Activated CD8-positive, alpha-beta memory T cell treated with anti-CD3 and anti-CD28 coated beads for 36 hours (primary cell): ENCODE data around the gene ZMYM3. TPM values are rescaled to one million over a fixed set of nuclear protein-coding genes. Genes with fewer than 3 reads are reported as not detected.

Experiments used
- CTCF ChIA-PET: fragments of 350-600 bp; sonication (Branson Sonifier 250); formaldehyde crosslinking; loops from one replicate; lab custom pipeline; 2021; ENCODE audit warnings: antibody characterized with exemption; lab: Charles Lee
- POLR2A ChIA-PET: fragments of 350-600 bp; sonication (Branson Sonifier 250); formaldehyde crosslinking; loops from one replicate; lab custom pipeline; 2021; ENCODE audit warnings: antibody characterized with exemption; lab: Charles Lee
- total RNA-seq, 2 experiments: library from RNA; stranded (reverse); gene quantifications; one replicate each; pipeline ENCODE4 v1.2.3, GENCODE V29; 2021

ZMYM3 gene
- total RNA-seq, 2 experiments from 2014 or later, result 17.0 to 18.8 TPM

DNA sequence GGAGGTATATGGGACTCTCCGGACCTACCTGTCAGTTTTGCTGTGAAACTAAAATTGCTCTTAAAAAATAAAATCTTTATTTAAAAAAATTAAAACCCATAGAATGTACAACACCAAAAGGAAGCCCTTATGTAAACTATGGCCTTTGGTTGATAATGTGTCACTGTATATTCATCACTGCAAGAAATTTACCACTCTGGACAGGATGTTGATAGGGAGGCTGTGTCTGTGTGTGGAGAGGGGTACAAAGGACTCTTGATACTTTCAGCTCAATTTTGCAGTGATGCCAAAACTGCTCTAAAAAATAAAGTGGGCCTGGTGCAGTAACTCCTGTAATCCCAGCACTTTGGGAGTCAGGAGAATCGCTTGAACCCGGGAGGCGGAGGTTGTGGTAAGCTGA, 2.9 kb upstream of the ZMYM3 start:
- POLR2A ChIA-PET, result no interaction called here
- CTCF ChIA-PET, result no interaction called here

DNA sequence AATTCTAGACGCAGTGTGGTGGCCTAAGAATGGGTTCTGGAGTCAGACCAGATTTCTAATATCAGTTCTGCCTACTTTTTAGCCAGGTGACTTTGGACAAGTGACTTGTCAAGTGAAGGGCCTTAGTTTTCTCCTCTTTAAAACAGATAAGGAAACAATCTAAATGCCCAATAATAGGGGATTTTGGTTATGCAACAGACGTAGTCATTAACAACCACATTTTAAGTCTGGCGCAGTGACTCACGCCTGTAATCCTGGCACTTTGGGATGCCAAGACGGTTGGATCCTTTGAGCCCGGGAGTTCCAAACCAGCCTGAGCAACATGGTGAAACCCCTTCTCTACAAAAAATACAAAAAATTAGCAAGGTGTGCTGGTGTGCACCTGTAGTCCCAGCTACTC, 2.1 kb upstream of the ZMYM3 start:
- ChIA-PET CTCF (no interaction called here), POLR2A (no interaction called here)

DNA sequence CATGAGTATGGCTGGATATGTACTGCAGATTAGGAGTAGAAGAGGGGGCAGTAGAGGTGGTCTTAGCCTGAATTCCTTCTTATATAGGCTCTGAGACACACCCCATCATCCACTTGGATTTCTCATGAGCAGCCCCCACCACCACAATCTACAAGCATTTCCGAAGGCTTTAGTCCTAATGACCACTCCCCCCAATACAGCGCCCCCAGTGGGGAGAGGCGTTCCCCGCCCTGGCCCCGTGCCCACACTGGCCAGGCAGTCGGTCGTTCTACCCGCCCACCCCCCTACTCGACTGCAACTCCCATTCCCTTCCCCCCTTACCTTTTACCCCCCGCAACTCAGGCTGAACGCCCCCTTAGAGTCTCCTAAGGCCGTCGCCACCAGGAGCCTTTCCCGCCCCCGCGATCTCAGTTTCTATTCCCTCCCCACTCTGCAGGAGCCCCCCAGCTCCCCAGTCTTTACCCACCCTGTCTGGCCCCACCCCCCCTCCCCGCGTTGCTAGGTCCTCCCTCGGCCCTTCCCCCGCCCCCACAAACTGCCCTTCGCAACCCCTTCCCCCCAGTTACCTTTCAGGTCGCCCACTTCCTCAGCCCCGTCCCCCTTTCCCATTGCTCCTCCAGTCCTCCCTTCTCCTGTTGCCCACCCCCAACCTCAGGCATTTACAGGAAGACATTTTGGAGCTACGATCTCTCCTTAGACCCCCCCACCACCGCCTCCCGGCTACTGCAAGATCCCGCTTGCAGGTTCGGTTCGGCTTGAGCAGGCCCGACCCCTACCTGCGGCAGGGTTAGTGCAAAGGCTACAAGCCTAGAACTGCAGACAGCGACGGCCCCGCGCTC, 468 bp downstream of the ZMYM3 start:
- CTCF ChIA-PET, result interaction anchor here (0.7 kb wide), 1 partner anchor 112 kb away, joined by 3 read pairs; the partner anchor contains the start of gene TAF1
- POLR2A ChIA-PET, result interaction anchor here (0.6 to 1.7 kb wide), 2 partner anchors 10 to 30 kb away, joined by 3 to 14 read pairs; partner anchors contain the start of gene NONO

DNA sequence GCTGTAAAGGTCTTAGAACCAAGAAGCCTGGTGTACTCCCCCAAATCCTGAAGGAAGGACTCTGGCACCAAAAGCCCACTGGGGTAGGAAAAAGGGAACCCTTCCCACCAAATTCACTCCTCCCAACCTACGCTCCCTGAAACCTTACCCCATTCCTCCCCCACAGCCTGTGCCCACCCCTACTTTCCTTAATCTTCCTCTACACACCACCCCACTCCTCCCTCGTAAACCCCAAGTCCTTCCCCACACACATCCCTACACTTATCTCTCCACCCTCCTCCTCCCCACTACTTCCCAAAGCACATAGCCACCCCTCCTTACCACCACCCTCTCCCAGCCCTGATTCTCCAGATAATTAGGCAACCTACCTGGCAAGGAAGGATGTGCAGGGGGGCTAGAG, 1.7 kb downstream of the ZMYM3 start:
- CTCF ChIA-PET, result no interaction called here
- POLR2A ChIA-PET, result no interaction called here

DNA sequence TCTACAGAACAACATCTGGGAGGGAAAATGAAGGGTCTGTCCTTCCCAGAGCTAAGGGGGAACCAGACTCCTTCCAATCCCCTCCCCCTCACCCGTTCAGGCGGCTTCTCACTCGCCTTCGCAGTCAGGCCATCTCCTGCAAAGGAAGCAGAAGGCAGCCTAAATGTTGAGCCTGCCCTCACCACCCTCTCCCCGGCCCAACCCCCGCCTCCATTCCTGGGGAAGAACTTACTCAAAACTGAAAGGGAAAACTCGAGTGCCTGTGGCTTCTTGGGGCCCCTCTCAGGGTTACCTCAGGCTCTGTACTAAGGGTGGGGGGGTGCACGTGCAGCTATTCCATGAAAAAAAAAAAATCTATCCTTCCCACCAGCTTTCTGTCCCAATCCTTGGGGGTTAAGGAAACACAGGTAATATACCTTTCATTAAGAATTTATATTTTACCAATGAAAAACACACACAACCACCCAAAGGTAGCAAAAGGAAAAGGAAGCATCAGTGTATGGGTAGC, 2.4 kb downstream of the ZMYM3 start:
- POLR2A ChIA-PET, result interaction anchor here (0.7 kb wide), 1 partner anchor 281 kb away, joined by 3 read pairs; no protein-coding TSS in a partner anchor

DNA sequence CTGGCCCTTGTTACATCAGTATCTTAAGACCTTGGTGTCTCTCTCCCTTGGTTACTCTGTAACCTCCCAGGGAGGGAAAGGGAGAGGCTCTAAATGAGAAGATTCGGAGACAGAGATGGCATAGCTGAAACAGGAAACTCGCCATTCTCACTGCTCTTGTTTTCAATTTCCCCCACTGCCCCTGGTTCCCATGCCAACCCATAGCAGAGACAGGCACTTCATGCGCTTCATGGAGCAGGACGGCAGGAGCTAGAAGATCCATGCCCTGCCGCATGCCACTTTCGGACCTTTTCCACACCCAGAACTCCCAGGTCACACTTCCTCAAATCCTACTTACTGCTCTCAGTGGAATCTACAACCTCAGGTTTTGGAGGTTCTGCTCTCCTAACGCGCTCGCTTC, 3.1 kb downstream of the ZMYM3 start:
- CTCF ChIA-PET, result interaction anchor here (0.6 kb wide), 1 partner anchor 39 kb away, joined by 3 read pairs; no protein-coding TSS in a partner anchor
- POLR2A ChIA-PET, result no interaction called here

More for the DNA sequence above, 2.4 kb downstream of the ZMYM3 start:
- CTCF ChIA-PET, result interaction anchor here (0.6 kb wide), 1 partner anchor 39 kb away, joined by 3 read pairs; no protein-coding TSS in a partner anchor

DNA sequence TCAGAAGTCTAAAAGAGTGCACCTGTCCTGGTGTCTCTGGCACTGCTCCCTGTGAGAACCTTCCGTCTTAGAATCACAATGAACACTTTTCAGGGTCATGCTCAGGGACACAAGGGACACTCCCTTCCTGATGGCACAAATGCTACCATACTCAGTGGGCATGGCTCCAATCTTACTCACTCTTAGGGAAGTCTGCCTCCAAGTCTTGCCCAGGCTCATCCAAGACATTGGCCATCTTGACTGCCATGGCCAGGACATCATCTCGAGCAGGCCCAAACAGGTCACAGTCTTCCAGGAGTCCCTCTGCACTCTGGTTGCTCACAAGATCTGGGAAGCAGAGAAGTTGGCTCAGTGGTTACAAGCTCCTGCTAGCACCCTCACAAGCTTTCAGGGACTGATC, 8.8 kb downstream of the ZMYM3 start:
- ChIA-PET CTCF (interaction anchor here (0.6 kb wide), 1 partner anchor 71 kb away, joined by 5 read pairs; no protein-coding TSS in a partner anchor), POLR2A (interaction anchor here (0.6 kb wide), 1 partner anchor 265 kb away, joined by 5 read pairs; no protein-coding TSS in a partner anchor)

DNA sequence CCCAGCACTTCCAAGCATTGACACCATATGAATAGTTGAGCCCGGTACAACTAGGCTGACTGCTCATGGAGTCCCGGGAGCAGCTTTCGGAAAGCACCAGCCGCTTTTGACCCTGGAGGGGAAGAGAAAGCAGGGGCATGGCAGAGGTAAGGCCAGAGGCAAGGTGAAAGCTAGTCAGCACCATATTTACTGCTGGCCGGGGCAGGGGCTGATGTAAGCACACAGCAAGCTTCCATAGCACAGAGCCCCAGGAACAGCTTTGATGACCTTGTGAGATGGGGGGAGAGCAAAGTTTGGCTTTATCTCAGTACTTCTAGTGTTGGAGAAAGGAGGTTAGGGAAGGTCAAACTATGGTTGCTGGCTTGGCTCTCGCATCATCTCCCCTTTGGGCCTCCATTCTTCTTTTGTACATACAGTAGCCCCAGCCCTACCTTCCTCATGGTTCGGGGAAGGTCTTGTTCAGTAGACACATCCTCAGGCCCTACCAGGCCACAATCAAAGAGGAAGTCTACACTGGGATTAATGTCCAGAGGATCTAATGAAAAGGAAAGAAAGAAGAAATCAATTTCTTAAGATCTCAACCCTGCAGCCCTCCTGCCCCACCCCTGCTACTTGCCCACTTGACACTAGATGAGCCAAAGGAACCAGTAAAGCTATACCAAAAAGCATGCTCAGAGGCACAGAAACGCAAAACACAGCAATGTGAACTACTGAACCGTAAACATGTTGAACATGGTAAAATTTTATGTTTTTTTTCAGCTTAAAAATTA, 9.4 kb downstream of the ZMYM3 start:
- ChIA-PET POLR2A (interaction anchor here (0.6 to 0.9 kb wide), 2 partner anchors 39 to 265 kb away, joined by 5 to 8 read pairs; partner anchors contain the start of gene NONO), CTCF (no interaction called here)

DNA sequence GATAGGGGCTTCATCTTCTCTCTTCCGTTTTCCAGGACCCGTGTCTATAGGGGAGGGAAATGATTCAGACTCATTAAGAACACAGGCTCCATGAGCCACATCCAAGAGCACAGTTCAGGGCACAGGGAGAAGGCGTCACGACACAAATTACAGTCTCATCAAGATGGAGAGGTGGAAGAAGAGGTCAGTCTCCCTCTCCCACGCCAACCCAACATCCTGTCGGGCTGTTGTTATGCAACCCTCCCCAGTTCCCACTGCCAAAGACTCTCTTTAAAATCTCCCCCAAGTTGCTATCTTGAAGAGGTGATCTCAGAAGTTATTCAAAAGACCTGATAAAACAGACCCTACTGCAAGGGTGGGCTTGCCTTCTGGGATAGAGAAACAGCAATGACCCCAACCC, 12.6 kb downstream of the ZMYM3 start:
- ChIA-PET POLR2A (no interaction called here), CTCF (no interaction called here)

DNA sequence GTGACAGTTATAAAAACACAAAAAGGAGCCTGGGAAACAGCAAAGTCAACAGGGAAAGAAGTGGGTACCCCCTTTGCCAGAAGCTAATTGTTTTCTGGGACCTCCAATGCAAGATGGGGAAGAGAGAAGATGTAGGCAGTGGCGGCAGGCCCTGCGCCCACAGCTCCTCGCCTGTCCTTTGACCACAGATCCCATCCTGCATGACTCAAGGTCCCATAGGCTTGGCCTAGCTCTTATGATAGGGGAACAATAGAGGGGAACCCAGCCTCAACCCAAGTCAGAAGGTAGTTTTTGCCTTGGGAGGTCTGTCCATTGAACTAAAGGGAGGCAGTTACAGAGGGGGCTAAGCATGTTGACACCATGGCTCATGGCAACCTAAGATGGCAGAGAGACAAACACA, 14.2 kb downstream of the ZMYM3 start:
- CTCF ChIA-PET, result no interaction called here

DNA sequence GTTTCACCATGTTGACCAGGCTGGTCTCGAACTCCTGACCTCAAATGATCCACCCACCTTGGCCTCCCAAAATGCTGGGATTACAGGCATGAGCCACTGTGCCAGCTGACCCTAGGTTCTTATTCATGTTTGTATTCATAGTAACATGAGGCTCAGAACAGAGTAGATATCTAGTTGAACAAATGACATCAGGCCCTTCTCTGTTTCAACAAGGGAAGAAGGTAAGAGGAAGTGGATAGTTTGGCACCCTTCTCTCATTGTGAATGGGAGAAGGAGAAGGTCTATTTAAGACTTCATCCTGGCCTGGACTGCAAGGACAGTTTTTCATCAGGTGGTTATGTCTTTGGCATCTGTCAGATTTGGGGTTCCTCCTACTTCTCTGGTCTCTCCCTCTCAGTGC, 17.1 kb downstream of the ZMYM3 start:
- ChIA-PET POLR2A (no interaction called here), CTCF (no interaction called here)

More for the DNA sequence above, 14.2 kb downstream of the ZMYM3 start:
- POLR2A ChIA-PET, result no interaction called here

DNA sequence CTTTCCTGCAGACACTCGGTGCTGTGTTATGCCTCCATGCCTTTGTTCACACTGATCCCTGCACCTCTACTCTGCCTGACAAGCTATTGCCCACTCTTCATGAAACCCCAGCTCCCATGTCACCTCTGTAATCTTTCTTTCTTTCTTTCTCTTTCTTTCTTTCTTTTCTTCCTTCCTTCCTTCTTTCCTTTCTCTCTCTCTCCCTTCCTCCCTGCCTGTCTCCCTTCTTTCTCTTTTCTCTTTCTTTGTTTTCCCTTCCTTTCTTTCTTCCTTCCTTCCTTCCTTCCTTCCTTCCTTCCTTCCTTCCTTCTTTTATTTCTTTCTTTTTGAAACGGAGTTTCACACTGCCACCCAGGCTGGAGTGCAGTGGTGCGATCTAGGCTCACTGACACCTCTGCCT, 18.5 kb downstream of the ZMYM3 start:
- CTCF ChIA-PET, result no interaction called here
- POLR2A ChIA-PET, result interaction anchor here (0.6 kb wide), 1 partner anchor 285 kb away, joined by 3 read pairs; no protein-coding TSS in a partner anchor

DNA sequence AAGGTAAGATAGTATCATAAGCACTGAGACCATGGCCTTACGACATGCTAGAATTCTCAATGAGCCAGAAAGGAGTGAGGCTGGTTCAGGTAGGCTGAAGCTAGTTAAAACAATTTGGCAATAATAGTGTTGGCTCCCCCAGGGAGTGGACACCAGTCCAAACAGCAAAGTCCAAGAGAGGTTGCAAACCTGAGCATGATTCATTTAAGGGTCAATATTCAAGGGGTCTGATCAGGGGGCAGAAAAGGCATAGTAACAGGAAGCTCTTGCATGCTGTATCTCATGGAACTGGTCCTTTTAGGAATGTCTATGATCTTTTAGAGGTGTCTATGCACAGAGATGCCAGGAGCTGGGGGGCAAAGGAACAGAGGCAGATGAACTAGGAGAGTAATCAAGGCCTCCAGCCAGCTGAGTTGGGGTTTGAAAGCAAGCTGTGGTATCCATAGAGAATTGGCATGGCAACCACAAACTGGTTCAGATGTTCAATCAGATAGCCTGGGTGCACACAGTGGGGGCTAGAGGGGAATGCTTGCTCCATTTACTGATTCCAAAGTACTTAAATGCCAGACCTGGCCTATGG, 25.8 kb downstream of the ZMYM3 start:
- ChIA-PET POLR2A (no interaction called here), CTCF (interaction anchor here (0.8 kb wide), 1 partner anchor 9 kb away, joined by 3 read pairs; no protein-coding TSS in a partner anchor)

DNA sequence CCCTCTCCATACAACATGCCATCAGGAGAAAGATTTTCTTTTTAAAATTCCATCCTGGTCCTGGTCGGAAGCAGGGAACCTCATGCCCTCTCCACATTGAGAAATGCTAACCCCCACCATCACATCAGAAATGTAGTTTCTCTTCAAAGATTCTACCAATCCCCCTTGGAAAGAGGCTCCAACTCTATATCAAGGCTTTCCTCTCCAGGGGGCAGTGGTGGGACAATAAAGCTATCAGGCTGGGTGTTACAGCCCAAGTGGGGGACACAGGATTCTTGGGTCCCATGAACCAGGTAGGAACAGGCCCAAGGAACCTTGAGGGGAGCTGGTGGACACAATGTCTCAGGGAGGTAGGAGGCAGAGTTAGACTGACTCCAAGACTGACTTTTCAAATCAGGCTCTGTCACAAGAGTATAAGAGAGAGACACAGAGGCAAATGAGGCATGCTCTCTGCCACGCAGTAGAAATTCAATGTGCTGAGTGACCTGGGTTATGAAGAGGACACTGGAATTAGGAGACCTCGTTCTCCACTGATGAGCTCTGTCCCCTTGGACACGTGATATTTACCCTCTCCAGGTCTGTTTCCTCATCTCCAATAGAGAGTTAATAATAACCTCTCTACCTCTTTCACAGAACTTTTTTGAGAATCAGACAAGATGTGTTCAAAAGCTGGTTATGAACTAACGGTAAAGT, 26.4 kb downstream of the ZMYM3 start:
- POLR2A ChIA-PET, result no interaction called here
- CTCF ChIA-PET, result interaction anchor here (0.8 kb wide), 1 partner anchor 9 kb away, joined by 3 read pairs; no protein-coding TSS in a partner anchor

DNA sequence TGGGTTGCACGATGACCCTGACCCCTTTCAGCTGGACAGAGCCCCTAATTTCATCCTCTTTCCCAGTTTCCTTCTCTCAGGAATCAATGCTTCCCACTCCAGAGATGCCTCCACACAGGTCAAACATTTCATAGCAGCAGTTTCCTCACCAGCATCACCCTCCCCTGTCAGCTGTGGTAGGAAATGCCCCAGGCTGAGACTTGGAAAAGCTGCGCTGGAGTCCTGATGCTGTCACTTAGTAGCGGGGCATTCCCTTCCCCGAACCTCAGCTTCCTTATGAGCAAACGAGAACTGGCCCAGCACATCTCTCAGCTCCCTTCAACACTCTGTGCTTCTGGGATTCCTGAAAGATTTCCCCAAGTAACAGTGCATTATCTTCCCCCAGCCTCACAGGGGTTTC, 28.3 kb downstream of the ZMYM3 start:
- POLR2A ChIA-PET, result no interaction called here
- CTCF ChIA-PET, result no interaction called here

DNA sequence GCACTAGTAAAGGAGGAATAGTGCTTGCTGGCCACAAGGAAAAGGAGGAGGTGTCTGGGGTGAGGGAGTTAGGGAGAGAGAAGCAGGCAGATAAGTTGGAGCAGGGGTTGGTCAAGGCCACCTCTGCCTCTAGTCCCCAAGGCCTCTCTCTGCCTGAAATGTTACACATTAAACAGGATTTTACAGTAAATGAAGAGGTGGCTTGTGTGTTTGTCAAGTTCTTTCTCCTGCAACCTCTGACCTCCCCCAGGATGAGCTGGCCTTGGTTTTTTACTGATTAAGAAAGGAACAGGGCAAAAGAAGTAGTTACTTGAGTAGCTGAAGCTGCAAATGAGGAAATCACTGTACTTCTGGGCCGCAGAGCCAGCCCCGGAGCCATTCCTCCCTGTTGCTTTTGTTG, 28.9 kb downstream of the ZMYM3 start:
- POLR2A ChIA-PET, result interaction anchor here (0.6 kb wide), 1 partner anchor 42 kb away, joined by 4 read pairs; no protein-coding TSS in a partner anchor

DNA sequence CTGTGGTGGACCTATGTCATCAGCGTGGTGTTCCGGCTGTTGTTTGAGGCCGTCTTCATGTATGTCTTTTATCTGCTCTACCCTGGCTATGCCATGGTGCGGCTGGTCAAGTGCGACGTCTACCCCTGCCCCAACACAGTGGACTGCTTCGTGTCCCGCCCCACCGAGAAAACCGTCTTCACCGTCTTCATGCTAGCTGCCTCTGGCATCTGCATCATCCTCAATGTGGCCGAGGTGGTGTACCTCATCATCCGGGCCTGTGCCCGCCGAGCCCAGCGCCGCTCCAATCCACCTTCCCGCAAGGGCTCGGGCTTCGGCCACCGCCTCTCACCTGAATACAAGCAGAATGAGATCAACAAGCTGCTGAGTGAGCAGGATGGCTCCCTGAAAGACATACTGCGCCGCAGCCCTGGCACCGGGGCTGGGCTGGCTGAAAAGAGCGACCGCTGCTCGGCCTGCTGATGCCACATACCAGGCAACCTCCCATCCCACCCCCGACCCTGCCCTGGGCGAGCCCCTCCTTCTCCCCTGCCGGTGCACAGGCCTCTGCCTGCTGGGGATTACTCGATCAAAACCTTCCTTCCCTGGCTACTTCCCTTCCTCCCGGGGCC, 29.7 kb downstream of the ZMYM3 start:
- ChIA-PET POLR2A (interaction anchor here (0.6 kb wide), 2 partner anchors 41 to 397 kb away, joined by 4 read pairs; no protein-coding TSS in a partner anchor), CTCF (no interaction called here)

More for the DNA sequence above, 28.9 kb downstream of the ZMYM3 start:
- CTCF ChIA-PET, result no interaction called here

DNA sequence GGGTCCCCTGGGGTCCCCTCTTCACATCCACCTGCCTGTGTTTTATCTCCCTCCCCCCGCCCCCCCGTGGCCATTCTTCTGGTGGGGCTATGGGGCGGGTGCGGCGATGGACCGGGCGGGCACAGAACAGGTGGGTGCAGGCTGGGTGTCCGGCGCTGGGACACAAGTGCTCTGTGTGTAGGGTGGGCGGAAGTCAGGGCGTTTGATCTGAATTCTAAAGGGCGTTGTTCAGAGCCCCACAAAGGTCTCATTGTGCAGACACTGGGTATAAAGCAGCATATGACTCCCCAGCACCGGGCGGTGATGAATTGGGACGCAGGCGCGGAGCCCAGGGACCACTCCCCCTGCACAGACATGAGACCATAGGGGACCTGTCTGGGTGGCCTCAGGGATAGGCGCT, 31.0 kb downstream of the ZMYM3 start, which contains the start of gene GJB1:
GJB1 (plus strand) TSS at position 296 of the 400 bp plus-strand sequence. CDS start 484 bp downstream, outside the sequence.
- ChIA-PET POLR2A (no interaction called here), CTCF (no interaction called here)
